Renal cortex interstitium (tissue), 11 donors: Measurements from ENCODE around the gene GRIA2. TPM values are rescaled to one million over a fixed set of nuclear protein-coding genes. Genes with fewer than 3 reads are reported as not detected.
"Not testable (repeated sequence)": the region's sequence is repeated elsewhere in the genome, so short reads cannot be mapped to it uniquely, and the experiment has no call there.

Experiments
- DNase-seq, 11 donors: peaks; one replicate each; pipeline ENCODE4 v3.0.0-alpha.2; 2013; ENCODE audit warnings: low read depth in 9 of 11, low spot score in 4 of 11; ENCODE audit errors: extremely low read depth in 1 of 11
- polyA plus RNA-seq, 3 donors: library from polyadenylated mRNA; unstranded; fragments of 120-200 nt; gene quantifications; one replicate each; pipeline ENCODE4 v1.2.1, GENCODE V29; 2013; ENCODE audit not compliant: insufficient read length in 3 of 3

Gene GRIA2
- polyA plus RNA-seq, 3 donors: 0.82 to 1.2 (median 1.1) TPM

GRCh38 chr4:157244348-157244747, 23.8 kb downstream of the GRIA2 start:
- no peak for DNase-seq

- no peak for DNase-seq
Measured at GRCh38 chr4:157245351-157245750, 24.8 kb downstream of the GRIA2 start.

GRCh38 chr4:157246964-157247363, 26.4 kb downstream of the GRIA2 start:
- DNase-seq: no peak

- DNase-seq: not testable (repeated sequence)
Measured at GRCh38 chr4:157258165-157258564, 37.6 kb downstream of the GRIA2 start.

GRCh38 chr4:157265281-157265680, 44.8 kb downstream of the GRIA2 start:
- peak in 10 of 11 donors; percentile 4 to 47 (median 28) for DNase-seq

- DNase-seq: no peak
Measured at GRCh38 chr4:157270108-157270507, 49.6 kb downstream of the GRIA2 start.

- DNase-seq: no peak
Measured at GRCh38 chr4:157270552-157270951, 50.0 kb downstream of the GRIA2 start.

- DNase-seq: no peak
Measured at GRCh38 chr4:157271166-157271869, 50.8 kb downstream of the GRIA2 start.

- DNase-seq: no peak
Measured at GRCh38 chr4:157280673-157281072, 60.1 kb downstream of the GRIA2 start.

GRCh38 chr4:157282019-157282418, 61.5 kb downstream of the GRIA2 start:
- no peak for DNase-seq

- no peak for DNase-seq
Measured at GRCh38 chr4:157287445-157287844, 66.9 kb downstream of the GRIA2 start.

- DNase-seq: no peak
Measured at GRCh38 chr4:157290622-157291021, 70.1 kb downstream of the GRIA2 start.

GRCh38 chr4:157291071-157291470, 70.5 kb downstream of the GRIA2 start:
- DNase-seq: no peak

GRCh38 chr4:157293673-157294072, 73.1 kb downstream of the GRIA2 start:
- DNase-seq: no peak

GRCh38 chr4:157294575-157294974, 74.0 kb downstream of the GRIA2 start:
- DNase-seq: no peak

- no peak for DNase-seq
Measured at GRCh38 chr4:157300701-157301100, 80.2 kb downstream of the GRIA2 start.

- no peak for DNase-seq
Measured at GRCh38 chr4:157303471-157303960, 83.0 kb downstream of the GRIA2 start.

- DNase-seq: no peak
Measured at GRCh38 chr4:157304769-157305168, 84.2 kb downstream of the GRIA2 start.

- no peak for DNase-seq
Measured at GRCh38 chr4:157312702-157313101, 92.2 kb downstream of the GRIA2 start.

- DNase-seq: no peak
Measured at GRCh38 chr4:157314906-157315305, 94.4 kb downstream of the GRIA2 start.

GRCh38 chr4:157315968-157316367, 95.4 kb downstream of the GRIA2 start:
- DNase-seq: no peak
